MM.1S (cell line): ENCODE data around the gene DENND5A.

ENCODE experiments used
- DNase-seq: peaks from one replicate; pipeline ENCODE4 v3.0.0-alpha.2; 2015
- H2AFZ ChIP-seq: fragments of 300-600 bp; sonication (generic); 2 replicates; pipeline ENCODE4 v1.6.0; 2016; ENCODE audit warnings: antibody characterized with exemption, low read length
- H3F3A ChIP-seq: fragments of 300-600 bp; sonication (generic); 2 replicates; pipeline ENCODE4 v1.6.1; 2016; ENCODE audit warnings: mild to moderate bottlenecking, antibody characterized with exemption, low read length, moderate library complexity, mixed read lengths; ENCODE audit not compliant: insufficient read depth
- H3K27ac ChIP-seq: fragments of 300-600 bp; sonication (generic); 2 replicates; pipeline ENCODE4 v1.5.1; 2016; ENCODE audit warnings: mild to moderate bottlenecking, low read length
- H3K27me3 ChIP-seq: fragments of 300-600 bp; sonication (generic); replicated peaks from 2 replicates; pipeline ENCODE4 v1.6.0; 2016; ENCODE audit warnings: low read length; ENCODE audit not compliant: insufficient read depth
- H3K36me3 ChIP-seq: fragments of 300-600 bp; sonication (generic); replicated peaks from 2 replicates; pipeline ENCODE4 v1.6.1; 2016; ENCODE audit warnings: mild to moderate bottlenecking, low read length, mixed read lengths; ENCODE audit not compliant: insufficient read depth
- H3K4me1 ChIP-seq: fragments of 300-600 bp; sonication (generic); 2 replicates; pipeline ENCODE4 v1.6.1; 2016; ENCODE audit warnings: low read length, mixed read lengths
- H3K4me2 ChIP-seq: fragments of 300-600 bp; sonication (generic); 2 replicates; pipeline ENCODE4 v1.6.0; 2016; ENCODE audit warnings: low read depth, low read length
- H3K4me3 ChIP-seq: fragments of 300-600 bp; sonication (generic); 2 replicates; pipeline ENCODE4 v1.5.1; 2016; ENCODE audit warnings: low read length, mixed read lengths
- H3K79me2 ChIP-seq: fragments of 300-600 bp; sonication (generic); 2 replicates; pipeline ENCODE4 v1.6.1; 2016; ENCODE audit warnings: mixed run types, low read length, mixed read lengths
- H3K9ac ChIP-seq: fragments of 300-600 bp; sonication (generic); 2 replicates; pipeline ENCODE4 v1.6.1; 2016; ENCODE audit warnings: low read length, mixed read lengths
- H3K9me2 ChIP-seq: fragments of 300-600 bp; sonication (generic); replicated peaks from 2 replicates; pipeline ENCODE4 v1.6.1; 2016; ENCODE audit warnings: mild to moderate bottlenecking, low read length, mixed read lengths; ENCODE audit not compliant: insufficient read depth
- H3K9me3 ChIP-seq: fragments of 300-600 bp; sonication (generic); replicated peaks from 2 replicates; pipeline ENCODE4 v1.6.1; 2016; ENCODE audit warnings: mild to moderate bottlenecking, low read length, mixed read lengths; ENCODE audit not compliant: insufficient read depth
- H4K20me1 ChIP-seq: fragments of 300-600 bp; sonication (generic); 2 replicates; pipeline ENCODE4 v1.6.1; 2016; ENCODE audit warnings: mild to moderate bottlenecking, low read length, moderate library complexity, mixed read lengths; ENCODE audit not compliant: insufficient read depth
- CTCF ChIP-seq: fragments of 300-600 bp; sonication (generic); IDR thresholded peaks from 2 replicates; pipeline ENCODE4 v1.5.1; 2016; ENCODE audit warnings: antibody characterized with exemption, low read length, mixed read lengths
- EZH2 ChIP-seq: fragments of 300-600 bp; sonication (generic); optimal IDR thresholded peaks from 2 replicates; pipeline ENCODE3; 2017; ENCODE audit warnings: low read depth, mild to moderate bottlenecking, antibody characterized with exemption, low read length, mixed read lengths
- EZH2phosphoT487 ChIP-seq: fragments of 300-600 bp; sonication (generic); IDR thresholded peaks from 2 replicates; pipeline ENCODE4 v1.6.1; 2018; ENCODE audit warnings: antibody characterized with exemption, low read length

The DENND5A gene

GRCh38 chr11:9141186-9141585 lies 124.0 kb downstream of the DENND5A start:
- H2AFZ ChIP-seq = no peak overlapping the region
- H3F3A ChIP-seq = no peaks in the 10 kb centered on the region
- DNase-seq = no peak
- no peaks in the 10 kb centered on the region for H4K20me1 ChIP-seq
- no peaks in the 10 kb centered on the region for H3K79me2 ChIP-seq
- no peak overlapping the region for H3K4me3 ChIP-seq
- no peaks in the 10 kb centered on the region for H3K36me3 ChIP-seq
- TF ChIP-seq EZH2phosphoT487 (no peak), CTCF (no peak), EZH2 (no peak)
- H3K27ac ChIP-seq = no peak overlapping the region
- H3K9me2 ChIP-seq = no peaks in the 10 kb centered on the region
- H3K4me2 ChIP-seq = no peak overlapping the region
- no peak overlapping the region for H3K9ac ChIP-seq
- H3K27me3 ChIP-seq = no peaks in the 10 kb centered on the region
- H3K4me1 ChIP-seq = no peaks in the 10 kb centered on the region
- no peaks in the 10 kb centered on the region for H3K9me3 ChIP-seq

DNA sequence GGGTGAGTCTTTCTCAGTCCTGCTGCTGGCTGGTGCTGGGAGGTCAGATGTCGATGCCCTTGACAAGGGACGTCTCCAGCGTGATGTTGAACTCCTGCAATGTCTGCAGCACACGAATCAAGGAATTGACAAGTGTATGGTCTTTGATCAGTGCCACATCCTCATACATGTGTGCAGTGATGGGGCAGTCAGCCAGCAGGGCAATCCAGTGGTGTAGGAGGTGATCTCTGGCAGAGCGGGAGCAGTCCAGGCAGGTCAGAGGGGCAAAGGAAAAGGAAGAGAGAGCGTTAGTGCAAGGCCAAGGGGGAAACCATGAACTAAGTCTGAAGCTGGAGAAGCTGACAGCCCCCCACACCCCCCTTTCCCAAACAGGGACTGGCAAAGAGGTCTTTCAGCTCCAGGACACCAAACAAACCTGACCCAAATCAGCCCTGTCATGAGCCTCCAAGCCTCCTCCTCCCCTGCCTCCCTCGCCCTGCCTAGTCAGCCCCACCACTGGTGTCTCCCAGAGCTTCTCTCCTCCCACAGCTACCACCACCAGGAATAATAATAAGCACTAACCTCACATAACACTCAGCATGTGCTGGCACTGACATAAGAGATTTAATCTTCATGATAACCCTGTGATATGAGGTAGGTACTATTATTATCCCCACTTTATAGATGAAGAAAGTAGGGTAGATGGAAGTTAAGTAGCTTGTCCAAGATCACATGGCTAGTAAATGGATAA lies 125.4 kb downstream of the DENND5A start:
- Histone ChIP-seq H3K27me3 (no peaks in the 10 kb centered on the region), H3K4me2 (no peak overlapping the region), H4K20me1 (no peaks in the 10 kb centered on the region), H2AFZ (no peak overlapping the region), H3K9ac (no peak overlapping the region), H3K9me2 (no peaks in the 10 kb centered on the region), H3K4me3 (no peak overlapping the region), H3K9me3 (no peaks in the 10 kb centered on the region), H3K4me1 (no peaks in the 10 kb centered on the region), H3K36me3 (no peaks in the 10 kb centered on the region), H3F3A (no peaks in the 10 kb centered on the region), H3K79me2 (no peaks in the 10 kb centered on the region), H3K27ac (no peak overlapping the region)
- no peak for DNase-seq
- TF ChIP-seq EZH2phosphoT487 (no peak), CTCF (no peak), EZH2 (no peak)

DNA sequence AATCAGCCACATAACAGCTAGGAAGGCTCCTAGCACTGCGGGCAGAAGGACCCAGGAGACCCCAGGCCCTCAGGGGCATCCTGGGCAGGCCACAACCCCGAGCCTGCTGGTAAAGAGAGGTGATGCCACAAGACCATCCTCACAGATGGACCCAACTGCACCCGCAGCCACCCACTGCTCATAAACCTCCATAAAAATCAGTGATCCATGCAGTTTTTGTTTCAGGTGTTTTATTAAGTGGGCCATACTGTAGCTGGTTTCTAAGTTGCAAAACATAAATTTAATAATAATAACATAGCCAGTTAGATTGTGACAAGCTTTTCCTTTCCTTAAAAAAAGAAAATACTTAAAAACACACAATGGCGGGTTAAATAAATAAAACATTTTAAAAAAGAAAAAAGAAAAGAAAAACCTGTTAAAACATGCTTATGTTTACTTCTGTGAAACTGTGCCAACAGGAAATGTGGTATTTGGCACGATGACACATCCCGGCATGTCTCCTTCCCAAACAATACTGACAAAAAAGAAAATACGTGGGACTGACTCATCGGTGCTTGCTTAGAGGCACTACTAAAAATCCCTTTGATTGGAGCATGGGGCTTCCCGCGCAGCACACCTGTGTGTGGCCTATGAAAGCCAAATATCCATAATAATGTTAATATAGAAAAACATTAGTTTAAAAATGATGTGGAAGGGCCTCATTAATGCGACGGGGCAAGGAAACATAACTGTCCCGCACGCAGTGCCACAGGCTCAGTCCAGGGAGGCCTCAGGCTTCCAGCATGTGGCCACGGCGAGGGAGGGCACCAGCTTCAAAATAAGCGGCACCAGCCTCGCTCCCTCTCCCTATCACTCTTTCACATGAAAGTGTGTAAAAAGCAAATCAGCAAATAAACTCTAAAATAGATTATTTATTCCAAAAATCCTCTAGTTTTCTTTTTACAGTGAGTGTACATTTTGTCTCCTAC lies 126.3 kb downstream of the DENND5A start:
- no peak overlapping the region for H3K4me2 ChIP-seq

More for the DNA sequence above, 126.3 kb downstream of the DENND5A start:
- Histone ChIP-seq H3K79me2 (no peaks in the 10 kb centered on the region), H3K27ac (no peak overlapping the region), H3K9ac (no peak overlapping the region), H3K4me3 (no peak overlapping the region), H3K9me3 (no peaks in the 10 kb centered on the region), H3K27me3 (no peaks in the 10 kb centered on the region), H3K36me3 (no peaks in the 10 kb centered on the region), H4K20me1 (no peaks in the 10 kb centered on the region), H2AFZ (no peak overlapping the region), H3F3A (no peaks in the 10 kb centered on the region), H3K4me1 (no peaks in the 10 kb centered on the region), H3K9me2 (no peaks in the 10 kb centered on the region)
- TF ChIP-seq EZH2 = no peak
- TF ChIP-seq CTCF = no peak
- TF ChIP-seq EZH2phosphoT487 = no peak
- no peak for DNase-seq
